Endothelial cell of umbilical vein (primary cell): Measurements from ENCODE around the gene NFIA. TPM values are rescaled to one million over a fixed set of nuclear protein-coding genes. Genes with fewer than 3 reads are reported as not detected.

ENCODE experiments used
- BruUV-seq: library from RNA; stranded (reverse); fragments of 400-500 nt; replicated peaks from 2 replicates; lab custom pipeline; 2021; lab: Mats Ljungman, UMichigan
- CTCF ChIA-PET: fragments of 300-600, 350-600 bp; sonication (Branson Sonifier 250); formaldehyde crosslinking; loops from one replicate; lab custom pipeline; 2021; ENCODE audit warnings: antibody characterized with exemption, inconsistent platforms; lab: Charles Lee
- POLR2A ChIA-PET: fragments of 300-600, 350-600 bp; sonication (Branson Sonifier 250); formaldehyde crosslinking; loops from one replicate; lab custom pipeline; 2021; ENCODE audit warnings: antibody characterized with exemption, inconsistent platforms; lab: Charles Lee
- DNase-seq: peaks from one replicate; pipeline ENCODE4 v3.0.0-alpha.2; 2011; ENCODE audit warnings: low read depth, low spot score
- FAIRE-seq: peaks from 2 replicates; lab custom pipeline; 2011; peaks lifted over from hg19 to GRCh38; lab: Jason Lieb, UNC
- H2AFZ ChIP-seq: 2 replicates; pipeline ENCODE4 v1.6.0; 2012; ENCODE audit warnings: low read depth, low read length, control low read depth, inconsistent platforms
- H3K27ac ChIP-seq: 2 replicates; pipeline ENCODE4 v1.5.1; 2011; ENCODE audit warnings: low read depth, mild to moderate bottlenecking, control low read depth, low read length, moderate library complexity; ENCODE audit not compliant: insufficient read depth
- H3K27me3 ChIP-seq, 2 experiments: 2 replicates each; pipeline versions ENCODE4 v1.6.0 to v1.6.1; 2011; ENCODE audit warnings: low read length in 2 of 2, mixed read lengths in 1 of 2; ENCODE audit not compliant: control insufficient read depth in 2 of 2, insufficient read depth in 2 of 2
- H3K36me3 ChIP-seq, 2 experiments: 2 replicates in 1 of 2; 3 replicates in 1 of 2; pipeline ENCODE4 v1.5.1; 2011; ENCODE audit warnings: low read length in 2 of 2, mild to moderate bottlenecking in 1 of 2, moderate library complexity in 1 of 2; ENCODE audit not compliant: control insufficient read depth in 2 of 2, insufficient read depth in 2 of 2; ENCODE audit errors: extremely low read depth in 1 of 2
- H3K4me1 ChIP-seq: 3 replicates; pipeline ENCODE4 v1.5.1; 2011; ENCODE audit warnings: mild to moderate bottlenecking, low read length; ENCODE audit not compliant: control insufficient read depth, insufficient read depth; ENCODE audit errors: extremely low read depth
- H3K4me2 ChIP-seq: 2 replicates; pipeline ENCODE4 v1.6.1; 2011; ENCODE audit warnings: low read length, control low read depth, mixed read lengths; ENCODE audit not compliant: insufficient read depth
- H3K4me3 ChIP-seq, 3 experiments: fragments of 200-600 bp in 1 of 3; sonication (generic), shearing (Covaris generic) in 1 of 3; replicated peaks in 1 of 3; 2 replicates each; pipeline ENCODE4 v1.5.1; 2011 to 2016; ENCODE audit warnings: control low read depth in 3 of 3, low read length in 3 of 3, mild to moderate bottlenecking in 2 of 3, inconsistent platforms in 1 of 3, low read depth in 1 of 3, moderate library complexity in 1 of 3; ENCODE audit not compliant: insufficient read depth in 1 of 3
- H3K79me2 ChIP-seq: 2 replicates; pipeline ENCODE4 v1.6.0; 2012; ENCODE audit warnings: low read length, inconsistent platforms; ENCODE audit not compliant: control insufficient read depth, insufficient read depth
- H3K9ac ChIP-seq: replicated peaks from 2 replicates; pipeline ENCODE3; 2011; ENCODE audit warnings: low read length, control low read depth; ENCODE audit not compliant: insufficient read depth; ENCODE audit errors: extremely low read depth
- H3K9me1 ChIP-seq: replicated peaks from 3 replicates; pipeline ENCODE4 v1.6.0; 2011; ENCODE audit warnings: mild to moderate bottlenecking, low read length; ENCODE audit not compliant: control insufficient read depth, insufficient read depth; ENCODE audit errors: extremely low read depth
- H3K9me3 ChIP-seq: replicated peaks from 2 replicates; pipeline ENCODE4 v1.5.1; 2012; ENCODE audit warnings: low read length, inconsistent platforms; ENCODE audit not compliant: control insufficient read depth, insufficient read depth
- H4K20me1 ChIP-seq: replicated peaks from 2 replicates; pipeline ENCODE3; 2011; ENCODE audit warnings: mild to moderate bottlenecking, low read length; ENCODE audit not compliant: control insufficient read depth, insufficient read depth; ENCODE audit errors: extremely low read depth
- CTCF ChIP-seq, 2 donors: IDR thresholded peaks; 1 replicate in 1 of 2; 2 replicates in 1 of 2; pipeline ENCODE4 v1.5.1; 2011; ENCODE audit warnings: low read length in 2 of 2, mild to moderate bottlenecking in 2 of 2, moderate library complexity in 2 of 2, control low read depth in 1 of 2, inconsistent platforms in 1 of 2, low read depth in 1 of 2; ENCODE audit not compliant: insufficient read depth in 1 of 2; ENCODE audit errors: extremely low read depth in 1 of 2
- EZH2 ChIP-seq: IDR thresholded peaks from 2 replicates; pipeline ENCODE4 v1.6.1; 2012; ENCODE audit warnings: borderline replicate concordance, low read depth, mild to moderate bottlenecking, moderate library complexity, low read length, inconsistent platforms; ENCODE audit not compliant: severe bottlenecking
- FOS ChIP-seq: IDR thresholded peaks from 2 replicates; pipeline ENCODE4 v1.6.1; 2011; ENCODE audit warnings: mild to moderate bottlenecking, low read length, moderate library complexity, borderline replicate concordance; ENCODE audit not compliant: insufficient read depth
- GATA2 ChIP-seq: IDR thresholded peaks from 2 replicates; pipeline ENCODE4 v1.7.0; 2011; ENCODE audit warnings: low read depth, mild to moderate bottlenecking, moderate library complexity, mixed read lengths, low read length; ENCODE audit not compliant: insufficient read length, insufficient read depth
- JUN ChIP-seq: IDR thresholded peaks from 2 replicates; pipeline ENCODE4 v1.6.1; 2011; ENCODE audit warnings: borderline replicate concordance, low read depth; ENCODE audit not compliant: insufficient read length, insufficient read depth
- MAX ChIP-seq: IDR thresholded peaks from 2 replicates; pipeline ENCODE4 v1.6.1; 2011; ENCODE audit not compliant: insufficient read depth, insufficient read length
- MYC ChIP-seq: IDR thresholded peaks from one replicate; pipeline ENCODE4 v1.6.1; 2011; ENCODE audit warnings: mild to moderate bottlenecking, low read depth, low read length
- POLR2A ChIP-seq: IDR thresholded peaks from 2 replicates; pipeline ENCODE4 v1.6.1; 2012; ENCODE audit warnings: low read depth, mild to moderate bottlenecking, control low read depth, low read length
- POLR2AphosphoS5 ChIP-seq: IDR thresholded peaks from 2 replicates; pipeline ENCODE4 v1.6.1; 2012; ENCODE audit warnings: low read depth, mild to moderate bottlenecking, control low read depth, low read length, moderate library complexity; ENCODE audit not compliant: insufficient read depth
- dilution Hi-C: fragments of 300-500 bp; cut with MboI; formaldehyde crosslinking; loops from one replicate; pipeline ENCODE4 v1.15.0; 2019; ENCODE audit warnings: low sequenced_read_pairs; ENCODE audit not compliant: extremely low pct_ligation_motif_present
- intact Hi-C: fragments of 100-400 bp; cut with micrococcal nuclease; formaldehyde crosslinking; loops from one replicate; pipeline ENCODE4 v1.10.0; 2022
- polyA plus RNA-seq, 4 experiments: library from polyadenylated mRNA; depleted of rRNA in 3 of 4; stranded (reverse) in 3 of 4; unstranded in 1 of 4; fragments of >200 nt; gene quantifications; 2 replicates each; pipeline versions ENCODE4 v1.2.1 to v1.2.3, GENCODE V29; 2011 to 2012; ENCODE audit warnings: missing spikeins in 1 of 4
- total RNA-seq: library from RNA; stranded (reverse); gene quantifications from 2 replicates; pipeline ENCODE4 v1.2.3, GENCODE V29; 2021

Gene NFIA
- total and polyA plus RNA-seq, 2 donors (not counting 3 experiments of a cell fraction or from before 2014, with no cell fraction given): 25.5 to 47.0 TPM

- H3K4me2 ChIP-seq: peak overlapping the region; percentile 42
- dilution Hi-C loops: no loop called here
- intact Hi-C loops: loop anchor here (10.0 kb wide), 3 partner anchors 117 to 1357 kb away; no protein-coding TSS in a partner anchor
- ChIA-PET CTCF (interaction anchor here (0.7 to 1.5 kb wide), 7 partner anchors 44 to 1051 kb away, joined by 3 to 5 read pairs (median 3); no protein-coding TSS in a partner anchor), POLR2A (no interaction called here)
- H3K4me3 ChIP-seq: no peak overlapping the region
- DNase-seq (peak; percentile 13), FAIRE-seq (no peak)
- TF ChIP-seq FOS (no peak), GATA2 (no peak), CTCF (IDR thresholded peaks at IDR 0.05; ENCODE audit: extremely low read depth in 1 of 2, insufficient read depth in 1 of 2, low read depth in 1 of 2, low read length in 2 of 2) (no peak), JUN (no peak), EZH2 (no peak), POLR2A (no peak), MYC (no peak), MAX (no peak), POLR2AphosphoS5 (no peak)
- H3K9me1 ChIP-seq: no peaks in the 10 kb centered on the region
- H3K79me2 ChIP-seq: no peaks in the 10 kb centered on the region
- no TSS peak for BruUV-seq
- H3K9ac ChIP-seq: no peak overlapping the region
- H3K9me3 ChIP-seq: no peaks in the 10 kb centered on the region
- no peaks in the 10 kb centered on the region for H4K20me1 ChIP-seq
- no peaks in the 10 kb centered on the region for H3K27me3 ChIP-seq
- no peak overlapping the region for H2AFZ ChIP-seq
- H3K36me3 ChIP-seq: no peaks in the 10 kb centered on the region
- peaks cover 16% of the 10 kb centered on the region for H3K4me1 ChIP-seq
- H3K27ac ChIP-seq: no peak overlapping the region
These were observed 249.9 kb downstream of the NFIA start for GRCh38 chr1:61332196-61332753.
